GM21786 (cell line): ENCODE data around the gene TMBIM1.
"Not testable (repeated sequence)": the region's sequence is repeated elsewhere in the genome, so short reads cannot be mapped to it uniquely, and the experiment has no call there.

ENCODE experiments used
- ATAC-seq: cut with Tn5 transposase; IDR thresholded peaks from one replicate; pipeline ENCODE4 v1.9.1; 2021; ENCODE audit not compliant: unreplicated experiment

Gene TMBIM1

DNA sequence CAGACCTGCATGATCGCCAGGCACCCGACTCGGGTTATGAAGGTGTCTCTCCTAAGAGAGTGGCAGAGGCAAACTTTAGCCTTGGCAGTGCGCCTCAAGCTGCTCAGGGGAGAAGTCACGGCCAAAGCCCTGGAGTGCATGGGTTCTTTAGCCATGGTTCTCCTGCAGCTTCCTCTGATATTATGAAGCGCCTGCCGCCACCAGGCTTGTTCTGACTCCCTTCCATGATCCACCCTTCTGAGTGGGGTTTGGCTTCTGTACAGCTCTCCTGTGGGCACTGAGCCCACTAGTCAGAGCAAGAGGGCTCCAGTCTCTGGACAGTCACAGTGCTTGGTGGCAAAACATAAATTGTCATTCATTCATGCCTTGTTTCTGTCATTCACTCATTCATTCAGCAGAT lies 25.9 kb upstream of the TMBIM1 start:
- ATAC-seq: no peak

DNA sequence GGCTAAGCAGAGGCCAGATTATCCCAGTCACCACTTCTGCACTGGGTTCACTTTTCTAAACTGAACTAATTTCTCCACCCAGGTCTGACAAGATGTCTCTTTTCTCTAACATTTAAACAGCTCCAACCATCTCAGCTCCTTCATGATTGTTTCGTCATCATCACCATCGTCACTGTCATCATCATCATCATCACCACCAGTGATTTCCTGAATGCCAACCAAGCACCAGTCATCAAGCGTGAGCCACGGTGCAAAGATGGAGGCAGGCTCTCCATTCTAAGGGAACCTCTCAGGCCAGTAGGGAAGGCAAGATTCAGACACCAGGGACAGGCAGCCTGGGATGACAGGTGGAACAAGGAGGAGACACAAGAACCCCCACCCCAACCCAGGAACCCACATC lies 25.5 kb upstream of the TMBIM1 start:
- ATAC-seq: no peak

DNA sequence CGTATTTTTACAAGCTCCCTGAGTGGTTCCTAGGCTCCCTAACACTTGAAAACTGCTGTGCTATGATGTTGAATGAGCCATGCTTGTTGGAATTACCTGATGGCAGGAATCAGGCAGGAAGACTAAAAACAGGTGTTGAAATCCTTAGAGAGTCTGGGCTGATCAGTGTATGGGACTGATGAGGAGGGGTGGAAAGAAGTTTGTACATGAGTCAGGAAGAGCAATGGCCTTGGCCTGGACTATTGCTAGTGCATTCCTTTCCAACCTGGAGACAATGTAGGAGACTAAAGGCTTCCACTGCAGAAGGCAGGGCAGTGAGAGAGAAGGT lies 25.0 kb upstream of the TMBIM1 start:
- ATAC-seq: no peak

DNA sequence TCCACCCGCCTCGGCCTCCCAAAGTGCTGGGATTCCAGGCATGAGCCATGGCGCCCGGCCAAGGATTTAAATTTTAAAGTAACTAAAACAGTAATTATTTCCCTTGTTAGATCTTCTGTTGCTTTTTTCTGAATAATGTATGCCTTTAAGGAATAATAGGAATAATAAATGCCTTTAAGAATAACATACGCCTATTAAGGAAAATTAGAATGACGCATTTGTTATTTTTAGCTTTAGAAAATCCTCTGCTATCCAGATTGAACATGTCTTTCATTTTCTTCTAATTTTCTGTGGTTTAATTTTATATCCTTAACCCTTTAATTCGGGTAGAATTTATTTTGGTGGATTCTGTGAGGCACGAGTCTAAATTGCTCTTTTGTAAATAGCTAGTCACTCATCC lies 23.1 kb upstream of the TMBIM1 start:
- no peak for ATAC-seq

DNA sequence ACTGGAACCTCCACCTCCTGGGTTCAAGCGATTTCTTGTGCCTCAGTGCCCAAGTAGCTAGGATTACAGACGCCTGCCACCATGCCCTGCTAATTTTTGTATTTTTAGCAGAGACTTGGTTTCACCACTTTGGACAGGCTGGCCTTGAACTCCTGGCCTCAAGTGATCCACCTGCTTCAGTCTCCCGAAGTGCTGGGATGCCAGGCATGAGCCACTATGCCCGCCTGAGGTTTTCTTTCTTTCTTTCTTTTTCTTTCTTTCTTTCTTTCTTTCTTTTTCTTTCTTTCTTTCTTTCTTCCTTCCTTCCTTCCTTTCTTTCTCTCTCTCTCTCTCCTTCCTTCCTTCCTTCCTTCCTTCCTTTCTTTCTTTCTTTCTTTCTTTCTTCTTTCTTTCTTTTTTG lies 22.5 kb upstream of the TMBIM1 start:
- ATAC-seq: not testable (repeated sequence)

DNA sequence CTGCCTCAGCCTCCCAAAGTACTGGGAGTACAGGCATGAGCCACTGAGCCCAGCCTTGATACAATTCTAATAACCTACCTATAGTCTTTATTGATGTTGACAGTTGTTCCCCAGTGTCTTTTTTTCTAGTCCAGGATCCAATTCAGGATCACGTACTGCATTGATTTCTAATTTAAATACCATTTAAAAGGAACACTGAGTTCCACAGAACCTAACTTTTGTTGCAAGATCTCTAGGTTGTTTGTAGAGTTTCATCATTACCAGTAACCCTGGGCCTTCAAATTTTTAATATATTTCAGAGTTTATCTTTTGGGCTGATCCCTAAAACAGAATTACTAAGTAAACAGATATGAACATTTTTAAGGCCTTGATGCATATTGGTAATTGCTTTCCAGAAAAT lies 21.1 kb upstream of the TMBIM1 start:
- ATAC-seq: no peak

DNA sequence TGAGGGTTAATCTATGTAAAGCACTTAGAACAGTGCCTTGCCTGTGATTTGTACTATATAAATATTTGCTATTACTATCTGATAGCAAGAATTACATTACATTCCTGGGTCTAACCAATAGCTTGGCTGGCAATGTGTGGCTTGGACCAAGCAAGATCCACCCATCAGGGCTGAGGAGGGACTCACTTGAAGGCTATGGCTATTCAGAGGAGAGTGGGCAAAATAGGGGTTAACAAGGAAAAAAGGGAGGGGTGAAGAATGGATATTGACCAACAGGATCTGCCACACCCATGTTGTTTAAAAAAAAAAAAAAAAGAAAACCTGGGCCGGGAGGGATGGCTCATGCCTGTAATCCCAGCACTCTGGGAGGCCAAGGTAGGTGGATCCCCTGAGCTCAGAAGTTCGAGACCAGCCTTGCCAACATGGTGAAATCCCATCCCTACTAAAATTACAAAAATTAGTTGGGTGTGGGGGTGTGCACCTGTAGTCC lies 20.0 kb upstream of the TMBIM1 start:
- no peak for ATAC-seq

DNA sequence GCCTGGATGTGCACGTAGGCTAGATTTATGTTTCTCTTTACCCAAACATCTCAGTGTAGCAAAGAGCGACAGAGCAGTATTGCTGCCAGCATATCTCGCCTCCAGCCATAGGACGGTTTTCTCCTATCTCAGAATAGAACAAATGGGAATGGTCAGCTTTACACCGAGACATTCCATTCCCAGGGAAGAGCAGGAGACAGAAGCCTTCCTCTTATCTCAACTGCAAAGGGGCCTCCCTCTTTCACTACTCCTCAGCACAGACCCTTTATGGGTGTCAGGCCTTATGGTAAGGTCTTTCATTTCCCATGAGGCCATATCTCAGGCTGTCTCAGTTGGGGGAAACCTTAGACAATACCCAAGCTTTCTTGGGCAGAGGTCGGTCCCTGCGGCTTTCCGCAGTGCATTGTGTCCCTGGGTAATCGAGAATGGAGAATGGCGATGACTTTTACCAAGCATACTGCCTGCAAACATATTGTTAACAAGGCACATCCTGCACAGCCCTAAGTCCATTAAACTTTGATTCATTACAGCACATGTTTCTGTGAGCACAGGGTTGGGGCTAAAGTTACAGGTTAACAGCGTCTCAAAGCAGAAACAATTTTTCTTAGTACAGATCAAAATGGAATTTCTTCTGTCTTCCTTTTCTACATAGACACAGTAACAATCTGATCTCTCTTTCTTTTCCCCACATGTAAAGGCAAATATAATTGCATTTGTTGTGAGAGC lies 19.4 kb upstream of the TMBIM1 start:
- ATAC-seq: not testable (repeated sequence)

DNA sequence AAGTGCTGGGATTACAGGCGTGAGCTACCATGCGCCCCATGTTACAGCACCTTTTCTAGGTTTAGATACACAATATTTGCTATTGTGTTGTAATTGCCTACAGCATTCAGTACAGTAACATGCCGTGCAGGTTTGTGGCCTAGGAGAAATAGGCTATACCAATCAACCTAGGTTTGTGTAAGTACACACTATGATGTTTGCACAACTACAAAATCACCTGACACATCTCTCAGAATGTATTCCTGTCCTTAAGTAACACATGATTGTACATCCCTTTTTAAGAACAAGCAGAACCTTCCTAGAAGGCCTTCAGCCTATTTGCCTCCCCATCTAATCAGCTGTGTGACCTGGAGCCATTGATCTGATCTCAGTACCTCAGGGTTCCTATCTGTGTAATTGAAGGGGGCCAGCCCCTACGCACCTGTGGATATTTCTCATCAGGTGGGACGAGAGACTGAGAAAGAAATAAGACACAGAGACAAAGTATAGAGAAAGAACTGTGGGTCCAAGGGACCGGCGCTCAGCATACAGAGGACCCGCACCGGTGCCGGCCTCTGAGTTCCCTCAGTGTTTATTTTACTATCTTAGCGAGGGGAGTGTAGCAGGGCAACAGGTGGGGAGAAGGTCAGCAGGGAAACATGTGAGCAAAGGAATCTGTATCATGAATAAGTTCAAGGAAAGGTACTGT lies 18.7 kb upstream of the TMBIM1 start:
- ATAC-seq: no peak

DNA sequence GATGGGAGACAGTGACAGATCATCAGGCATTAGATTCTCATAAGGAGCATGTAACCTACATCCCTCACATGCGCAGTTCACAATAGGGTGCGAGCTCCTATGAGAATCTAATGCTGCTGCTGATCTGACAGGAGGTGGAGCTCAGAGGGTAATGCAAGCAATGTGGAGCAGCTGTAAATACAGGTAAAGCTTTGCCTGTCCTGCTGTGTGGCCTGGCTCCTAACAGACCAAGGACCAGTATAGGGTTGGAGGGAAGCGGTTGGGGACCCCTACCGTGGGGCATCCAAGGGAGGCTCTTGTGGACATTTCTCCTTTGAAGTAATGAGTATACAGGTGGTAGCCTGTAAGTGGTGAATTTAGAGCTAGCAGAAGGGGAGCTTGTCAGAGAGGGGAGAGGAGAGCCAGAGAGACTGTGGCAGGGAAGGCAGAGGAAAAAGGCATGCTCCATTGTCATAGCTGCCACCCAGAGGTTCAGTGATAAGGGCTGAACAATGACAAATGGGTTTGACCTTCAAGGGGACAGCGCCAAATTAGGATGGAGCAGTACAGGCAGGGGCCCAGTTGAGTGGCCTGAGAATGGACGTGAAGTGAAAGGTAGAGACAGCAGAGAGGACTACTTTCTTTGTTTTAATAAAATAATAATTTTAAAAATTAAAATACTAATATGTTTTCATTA lies 15.2 kb upstream of the TMBIM1 start:
- ATAC-seq: no peak

DNA sequence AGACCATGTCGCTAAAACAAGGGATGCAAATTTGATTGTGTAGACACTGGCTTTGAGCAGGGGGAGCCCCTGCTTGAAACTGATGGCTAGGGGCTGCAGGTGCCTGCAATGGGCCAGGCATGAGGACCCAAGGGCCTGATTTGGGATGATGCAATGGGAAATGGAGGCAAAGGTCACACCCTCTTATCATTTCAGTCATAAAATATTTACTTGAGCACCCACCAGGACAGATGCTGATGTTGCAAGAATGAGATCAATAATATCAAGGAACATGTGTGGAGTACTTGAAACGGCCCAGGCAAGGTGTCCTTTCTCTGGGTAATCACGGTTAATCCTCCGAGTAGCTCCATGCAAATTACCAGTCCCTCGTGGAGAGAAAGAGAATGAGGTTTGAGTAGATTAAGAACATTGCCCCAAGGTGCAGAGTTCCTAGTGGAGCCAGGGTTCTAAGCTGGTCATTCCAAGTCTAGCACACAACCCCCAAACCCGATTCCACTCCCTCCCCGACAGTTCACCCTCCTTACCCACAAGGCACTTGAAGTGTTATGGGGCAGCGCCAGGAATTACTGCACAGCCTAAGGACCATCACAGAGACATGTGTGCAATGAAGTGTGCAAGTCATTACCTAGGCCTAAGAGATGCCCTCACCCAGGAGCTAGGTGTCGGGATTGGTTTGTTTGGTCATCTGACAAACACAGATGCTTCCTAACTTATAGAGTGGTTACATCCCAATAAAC lies 14.0 kb upstream of the TMBIM1 start:
- ATAC-seq: no peak

DNA sequence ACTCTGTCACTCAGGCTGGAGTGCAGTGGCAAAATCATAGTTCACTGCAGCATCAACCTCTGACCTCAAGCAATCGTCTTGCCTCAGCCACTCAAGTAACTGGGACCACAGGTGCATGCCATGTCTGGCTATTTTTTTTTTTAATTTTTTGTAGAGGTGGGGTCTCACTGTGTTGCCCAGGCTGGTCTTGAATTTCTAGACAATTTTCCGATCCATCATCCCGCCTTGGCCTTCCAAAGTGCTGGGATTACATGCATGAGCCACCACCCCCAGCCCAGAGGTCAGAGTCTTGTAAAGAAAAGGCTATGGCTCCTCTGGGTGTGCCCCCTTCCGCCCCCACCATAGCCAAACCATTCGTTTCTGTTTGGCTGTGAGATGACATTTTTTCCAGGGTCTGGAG lies 13.1 kb upstream of the TMBIM1 start:
- ATAC-seq: no peak

DNA sequence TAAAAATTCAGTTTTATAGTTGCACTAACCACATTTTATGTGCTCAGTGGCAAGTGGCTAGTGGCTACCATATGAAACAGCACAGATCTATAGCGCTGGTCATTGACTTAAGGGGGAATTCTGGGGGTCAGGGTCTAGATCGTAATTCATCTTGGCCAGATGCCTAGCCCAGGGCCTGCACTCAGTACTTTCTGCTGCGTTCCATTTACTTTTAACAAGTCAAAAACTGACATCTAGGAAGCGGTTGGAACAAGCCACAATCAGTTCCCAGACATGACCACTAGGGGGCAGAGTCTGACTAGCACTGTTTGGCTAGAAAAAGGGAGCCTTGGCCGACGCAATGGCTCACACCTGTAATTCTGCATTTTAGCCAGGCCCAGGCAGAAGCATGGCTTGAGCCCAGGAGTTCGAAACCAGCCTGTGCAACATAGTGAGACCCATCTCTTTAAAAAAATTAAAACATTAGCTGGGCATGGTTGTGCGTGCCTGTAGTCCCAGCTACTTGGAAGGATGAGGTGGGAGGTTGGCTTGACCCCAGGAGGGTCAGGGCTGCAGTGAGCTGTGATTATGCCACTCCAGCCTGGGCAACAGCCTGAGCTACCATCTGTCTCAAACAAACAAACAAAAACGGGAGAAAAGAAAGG lies 9.0 kb upstream of the TMBIM1 start:
- ATAC-seq: peak; percentile 78

DNA sequence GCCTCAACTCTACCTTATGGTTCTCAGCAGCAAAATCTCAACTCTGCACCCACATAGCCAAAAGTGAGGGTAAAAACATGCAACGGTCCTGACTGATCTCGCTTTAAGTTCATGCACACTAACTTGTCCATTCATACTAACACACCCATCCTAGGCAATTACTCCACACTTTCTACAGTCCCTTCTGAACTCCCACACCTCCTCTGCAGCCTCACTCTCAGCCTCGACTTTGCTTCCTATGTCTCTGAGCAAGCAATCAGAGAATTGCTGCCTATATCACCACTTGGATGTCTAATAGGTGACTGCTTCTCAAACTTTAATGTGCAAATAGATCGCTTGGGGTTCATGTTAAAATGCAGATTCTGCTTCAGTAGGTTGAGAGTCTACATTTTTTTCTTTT lies 7.8 kb upstream of the TMBIM1 start:
- no peak for ATAC-seq

DNA sequence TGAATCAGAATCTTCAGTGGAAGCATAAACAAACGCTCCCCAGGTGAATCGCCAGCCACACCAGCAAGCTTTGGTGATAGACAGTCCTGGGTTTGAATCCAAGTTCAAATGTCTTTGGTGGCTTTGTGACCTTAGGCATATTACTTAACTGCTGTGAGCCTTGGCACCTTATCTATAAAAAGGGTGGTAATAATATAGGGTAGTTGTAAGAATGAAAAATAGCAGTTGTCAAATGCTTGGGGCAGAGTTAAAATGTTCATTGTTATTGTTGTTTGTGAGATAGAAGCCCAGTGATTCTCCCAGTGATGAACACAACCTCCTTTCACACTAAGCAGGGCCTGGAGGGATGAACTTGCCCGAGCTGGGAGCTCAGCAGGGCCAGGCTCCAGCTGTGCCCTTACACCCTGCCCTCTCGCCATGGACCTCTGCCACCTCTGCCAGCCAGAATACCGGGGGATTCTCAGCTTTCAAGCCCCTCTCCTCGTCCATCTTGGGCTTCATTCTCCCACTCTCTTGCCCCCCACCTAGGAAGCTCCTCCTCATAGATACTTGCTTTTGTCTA lies 6.1 kb upstream of the TMBIM1 start:
- ATAC-seq: no peak

DNA sequence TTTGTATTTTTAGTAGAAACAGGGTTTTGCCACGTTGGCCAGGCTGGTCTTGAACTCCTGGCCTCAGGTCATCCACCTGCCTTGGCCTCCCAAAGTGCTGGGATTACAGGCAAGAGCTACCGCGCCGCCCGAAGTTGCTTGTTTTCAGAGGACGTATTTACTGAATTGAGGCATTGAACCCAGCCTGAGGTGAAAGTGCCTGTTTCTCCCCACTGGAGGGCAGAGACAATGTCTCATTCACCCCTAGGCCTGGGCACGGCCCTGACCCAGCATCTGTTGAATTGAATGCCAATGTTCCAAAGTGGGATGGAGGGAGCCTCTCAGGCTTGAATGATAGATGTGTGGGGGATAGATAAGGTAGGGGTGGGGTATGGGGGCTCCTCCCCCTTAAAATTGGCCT lies 4.5 kb upstream of the TMBIM1 start:
- ATAC-seq: no peak

DNA sequence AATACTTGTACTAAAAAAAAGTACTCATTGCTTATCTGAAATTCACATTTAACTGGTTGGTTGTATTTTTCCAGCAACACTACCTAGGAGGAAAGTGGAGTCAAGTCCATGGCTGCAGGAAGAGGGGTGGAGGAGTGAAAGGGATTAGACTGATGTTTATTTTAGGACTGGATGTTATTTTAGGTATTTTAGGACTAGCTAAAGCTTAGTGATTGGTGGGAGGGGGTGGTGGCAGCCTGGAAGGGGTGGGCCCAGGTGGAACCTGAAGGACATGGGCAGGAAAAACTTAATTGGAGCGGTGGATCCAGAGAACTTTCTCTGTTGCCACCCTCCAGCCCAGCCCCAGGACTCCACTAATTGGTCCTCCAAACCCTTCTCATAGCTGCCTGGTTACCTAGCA lies 3.9 kb upstream of the TMBIM1 start:
- no peak for ATAC-seq

DNA sequence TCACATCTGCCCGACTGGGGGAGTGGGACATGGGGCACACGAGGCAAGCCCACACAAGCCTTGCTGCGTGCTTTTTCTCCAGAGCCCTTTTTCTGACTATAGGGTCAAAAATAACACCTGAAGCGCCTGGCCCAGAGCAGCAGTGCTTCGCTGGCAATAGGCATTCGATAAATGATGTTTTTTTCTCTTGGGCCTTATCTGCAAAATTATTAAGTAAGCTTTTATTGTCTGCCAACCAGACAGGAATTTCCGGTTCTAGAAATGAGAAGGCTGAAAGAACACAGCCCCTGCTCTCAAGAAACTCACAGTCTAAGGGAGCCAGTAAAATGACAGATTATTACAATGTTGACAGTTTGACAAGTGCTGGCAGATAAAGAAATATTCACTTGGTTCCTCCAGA lies 2.7 kb upstream of the TMBIM1 start:
- ATAC-seq: no peak

DNA sequence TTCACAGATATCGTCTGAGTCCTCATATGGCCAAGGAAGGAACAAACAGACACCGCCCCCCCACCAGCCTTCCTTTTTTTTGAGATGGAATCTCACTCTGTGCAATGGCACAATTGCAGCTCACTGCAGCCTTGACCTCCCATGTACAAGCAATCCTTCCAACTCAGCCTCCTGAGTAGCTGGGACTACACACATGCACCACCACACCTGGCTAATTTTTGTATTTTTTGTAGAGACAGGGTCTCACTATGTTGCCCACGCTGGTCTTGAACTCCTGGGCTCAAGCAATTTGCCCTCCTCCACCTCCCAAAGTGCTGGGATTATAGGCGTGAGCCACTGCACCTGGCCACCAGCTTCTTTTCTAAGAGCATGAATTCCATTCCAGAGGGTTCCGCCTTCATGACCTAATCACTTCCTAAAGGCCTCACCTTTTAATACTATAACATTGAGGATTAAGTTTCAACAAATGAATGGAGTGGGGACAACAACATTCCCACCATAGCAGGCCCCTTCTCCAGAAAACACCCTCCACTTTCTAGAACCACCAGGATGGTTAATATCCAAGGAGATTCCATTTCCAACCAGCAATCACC lies 2.2 kb upstream of the TMBIM1 start:
- ATAC-seq: no peak

DNA sequence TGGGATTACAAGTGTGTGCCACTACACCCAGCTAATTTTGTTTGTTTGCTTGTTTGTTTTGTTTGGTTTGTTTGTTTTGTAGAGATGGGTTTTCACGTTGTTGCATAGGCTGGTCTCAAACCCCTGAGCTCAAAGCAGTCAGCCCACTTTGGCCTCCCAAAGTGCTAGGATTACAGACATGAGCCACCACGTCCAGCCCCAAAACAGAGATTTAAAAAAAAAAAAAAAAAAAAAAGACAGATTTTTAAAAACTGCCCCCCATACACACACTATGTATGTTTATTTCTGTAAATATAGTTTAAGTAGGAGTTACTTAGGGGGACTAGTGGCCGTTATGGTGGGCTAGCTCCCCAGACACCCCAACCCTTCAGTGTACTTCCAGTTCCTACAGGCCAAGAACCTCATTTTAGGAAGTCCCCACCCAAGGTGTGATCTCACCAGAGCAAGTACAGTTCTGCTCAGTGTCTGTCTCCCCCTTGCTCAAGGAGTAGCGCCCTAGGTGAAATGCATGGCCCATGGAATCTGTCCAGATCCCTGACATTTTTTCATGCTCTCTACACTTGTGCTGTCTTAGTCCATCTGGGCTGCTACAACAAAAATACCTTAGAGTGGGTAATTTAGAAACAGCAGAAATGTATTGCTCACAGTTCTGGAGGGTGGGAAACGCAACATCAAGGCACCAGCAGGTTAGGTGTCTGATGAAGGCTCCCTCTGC lies 1.6 kb upstream of the TMBIM1 start:
- ATAC-seq: no peak
